K562 (cell line): ENCODE results near the gene ENO2. TPM values are rescaled to one million over a fixed set of nuclear protein-coding genes. Genes with fewer than 3 reads are reported as not detected.

ENCODE experiments used
- AFF1 ChIP-seq, 2 experiments: fragments of 450-650 bp; IDR thresholded peaks; 2 replicates each; pipeline ENCODE4 v1.6.1; 2018; ENCODE audit warnings: mild to moderate bottlenecking in 2 of 2, low read depth in 1 of 2; ENCODE audit not compliant: partially characterized antibody in 2 of 2
- CREBBP ChIP-seq: IDR thresholded peaks from one replicate; pipeline ENCODE4 v1.6.1; 2012; ENCODE audit warnings: low read depth, mild to moderate bottlenecking, control low read depth, inconsistent platforms, low read length
- ETS1 ChIP-seq: conservative IDR thresholded peaks from 2 replicates; pipeline ENCODE4 v1.6.1; 2011; ENCODE audit warnings: low read depth, mild to moderate bottlenecking, low read length; ENCODE audit not compliant: control insufficient read depth
- FIP1L1 ChIP-seq: fragments of 200-400 bp; formaldehyde crosslinking; IDR thresholded peaks from 2 replicates; pipeline ENCODE4 v1.6.1; 2018; ENCODE audit warnings: mild to moderate bottlenecking, low read depth, low read length; ENCODE audit not compliant: poor library complexity, severe bottlenecking
- FOXA3 ChIP-seq, 2 experiments: fragments of 450-650 bp in 1 of 2; sonication (generic) in 1 of 2; formaldehyde crosslinking; IDR thresholded peaks in 1 of 2; conservative IDR thresholded peaks in 1 of 2; 2 replicates each; pipeline versions ENCODE4 v1.4.0 to v1.8.0; 2020 to 2022; ENCODE audit warnings: mild to moderate bottlenecking in 2 of 2, missing genetic modification reagents in 1 of 2
- HIVEP1 ChIP-seq: fragments of 250-450 bp; sonication (Bioruptor Pico); IDR thresholded peaks from 2 replicates; pipeline ENCODE4 v1.4.0; 2020; ENCODE audit warnings: mild to moderate bottlenecking
- HMG20A ChIP-seq: fragments of 450-650 bp; formaldehyde crosslinking; conservative IDR thresholded peaks from 2 replicates; pipeline ENCODE4 v1.4.0; 2020; ENCODE audit warnings: mild to moderate bottlenecking, mixed read lengths
- KLF16 ChIP-seq: IDR thresholded peaks from 2 replicates; pipeline ENCODE4 v1.6.1; 2016; ENCODE audit warnings: antibody characterized with exemption
- MYNN ChIP-seq, 2 experiments: sonication (generic); formaldehyde crosslinking in 1 of 2; IDR thresholded peaks; 2 replicates each; pipeline versions ENCODE4 v1.5.0 to v1.6.1; 2016 to 2020; ENCODE audit warnings: antibody characterized with exemption in 1 of 2, missing genetic modification reagents in 1 of 2
- NEUROD1 ChIP-seq: fragments of 150-350 bp; IDR thresholded peaks from 2 replicates; pipeline ENCODE4 v1.6.1; 2014; ENCODE audit warnings: borderline replicate concordance, low read length, low read depth; ENCODE audit not compliant: partially characterized antibody
- PPARD ChIP-seq: fragments of 250-450 bp; sonication (Bioruptor Pico); IDR thresholded peaks from 2 replicates; pipeline ENCODE4 v1.8.0; 2022; ENCODE audit warnings: inconsistent platforms, mild to moderate bottlenecking, moderate library complexity
- RBM14 ChIP-seq: fragments of 200-400 bp; formaldehyde crosslinking; IDR thresholded peaks from 2 replicates; pipeline ENCODE4 v1.6.1; 2018; ENCODE audit warnings: low read depth, mild to moderate bottlenecking, low read length, moderate library complexity, borderline replicate concordance; ENCODE audit not compliant: insufficient read depth
- SMAD3 ChIP-seq: fragments of 450-650 bp; formaldehyde crosslinking; conservative IDR thresholded peaks from 2 replicates; pipeline ENCODE4 v1.4.0; 2020; ENCODE audit warnings: mild to moderate bottlenecking
- SMARCC2 ChIP-seq: fragments of 450-650 bp; IDR thresholded peaks from 2 replicates; pipeline ENCODE4 v1.6.1; 2017; ENCODE audit warnings: antibody characterized with exemption, moderate library complexity, mild to moderate bottlenecking, low read depth
- SREBF2 ChIP-seq: sonication (generic); formaldehyde crosslinking; IDR thresholded peaks from 2 replicates; pipeline ENCODE4 v1.4.0; 2020; ENCODE audit warnings: mild to moderate bottlenecking, missing genetic modification reagents
- ZBTB1 ChIP-seq: sonication (generic); formaldehyde crosslinking; IDR thresholded peaks from 2 replicates; pipeline ENCODE4 v1.8.1; 2023; ENCODE audit warnings: missing genetic modification reagents, low read depth, mild to moderate bottlenecking, borderline replicate concordance
- ZBTB26 ChIP-seq: fragments of 450-650 bp; formaldehyde crosslinking; IDR thresholded peaks from 2 replicates; pipeline ENCODE4 v1.4.0; 2022; ENCODE audit warnings: missing genetic modification characterization
- ZNF12 ChIP-seq: sonication (generic); formaldehyde crosslinking; IDR thresholded peaks from 2 replicates; pipeline ENCODE4 v1.4.0; 2020; ENCODE audit warnings: mild to moderate bottlenecking, missing genetic modification reagents
- ZNF124 ChIP-seq: sonication (generic); formaldehyde crosslinking; IDR thresholded peaks from 2 replicates; pipeline ENCODE4 v1.8.1; 2022; ENCODE audit warnings: missing genetic modification reagents
- ZNF655 ChIP-seq: fragments of 250-450 bp; sonication (Bioruptor Pico); IDR thresholded peaks from 2 replicates; pipeline ENCODE4 v1.5.0; 2021
- polyA plus RNA-seq, 8 experiments: library from polyadenylated mRNA; depleted of rRNA in 4 of 8; stranded (reverse) in 5 of 8; unstranded in 3 of 8; fragments of >200 nt; fragmentation: Nextera tagmentation in 2 of 8; fragmentation: Illumina TruSeq in 1 of 8; extraction: Ambion mirVana in 2 of 8; extraction: Trizol in 1 of 8; gene quantifications; 2 replicates each; pipeline versions ENCODE4 v1.2.1 to v1.2.3, GENCODE V29; 2011 to 2014; ENCODE audit warnings: inconsistent platforms in 1 of 8, missing spikeins in 1 of 8
- total RNA-seq, 7 experiments: library from RNA; depleted of rRNA in 6 of 7; stranded (reverse); fragments of >200 nt in 6 of 7; fragmentation: Illumina TruSeq in 2 of 7; extraction: Trizol in 2 of 7; gene quantifications; 2 replicates each; pipeline versions ENCODE4 v1.2.1 to v1.2.3, GENCODE V29; 2011 to 2021; ENCODE audit warnings: low replicate concordance in 1 of 7

The ENO2 gene
- total and polyA plus RNA-seq, 9 of the 15 experiments (the other 6 are each of a cell fraction or from before 2014, with no cell fraction given): 10.9 to 43.3 (median 21.0) TPM

GRCh38 chr12:6943722-6944380 is 29.5 kb downstream of the ENO2 start, which contains the start of the genes C12orf57 and RNU7-1 (continued):
- TF ChIP-seq MYNN (IDR thresholded peaks at IDR 0.05) (peak; percentile 69), MYNN (CRISPR knock-in tag; IDR thresholded peaks at IDR 0.05) (no peak), ZNF124 (no peak), SREBF2 (CRISPR knock-in tag) (no peak), NEUROD1 (peak; percentile 45), ZNF12 (no peak; the same call in 1 of the 2 replicates), CREBBP (no peak), HMG20A (CRISPR knock-in tag) (no peak; the same call in 1 of the 2 replicates), ZBTB26 (CRISPR knock-in tag) (peak; percentile 99), HIVEP1 (CRISPR knock-in tag) (no peak), AFF1 (IDR thresholded peaks at IDR 0.05; ENCODE audit: low read depth in 1 of 2, partially characterized antibody in 2 of 2) (peak in 1 of 2 experiments; percentile 82), FIP1L1 (no peak), KLF16 (no peak), FOXA3 (CRISPR knock-in tag; conservative IDR thresholded peaks at IDR 0.05 in 1 of 2, IDR thresholded peaks at IDR 0.05 in 1 of 2) (no peak; a peak in 3 of 4 replicates), ZBTB1 (no peak; the same call in 1 of the 2 replicates), ZNF655 (CRISPR knock-in tag) (peak; percentile 91), PPARD (no peak), SMAD3 (CRISPR knock-in tag) (peak; percentile 96), RBM14 (no peak), ETS1 (peak; percentile 95), SMARCC2 (no peak)
